Karpas-422 (cell line): ENCODE data around the gene FABP7. TPM values are rescaled to one million over a fixed set of nuclear protein-coding genes. Genes with fewer than 3 reads are reported as not detected.

Experiments used
- DNase-seq: peaks from one replicate; pipeline ENCODE4 v3.0.0-alpha.2; 2015
- H2AFZ ChIP-seq: fragments of 200-600 bp; sonication (generic); 2 replicates; pipeline ENCODE4 v1.6.1; 2014; ENCODE audit warnings: antibody characterized with exemption, low read length, mixed read lengths
- H3K27ac ChIP-seq: fragments of 200-600 bp; sonication (generic); 2 replicates; pipeline ENCODE4 v1.5.1; 2014; ENCODE audit warnings: mild to moderate bottlenecking, low read length, moderate library complexity
- H3K27me3 ChIP-seq: fragments of 200-600 bp; sonication (generic); 2 replicates; pipeline ENCODE4 v1.6.1; 2014; ENCODE audit warnings: low read length, mixed read lengths
- H3K36me3 ChIP-seq: fragments of 200-600 bp; sonication (generic); 2 replicates; pipeline ENCODE4 v1.6.1; 2014; ENCODE audit warnings: low read length, mixed read lengths; ENCODE audit not compliant: insufficient read depth
- H3K4me1 ChIP-seq: fragments of 200-600 bp; sonication (generic); 2 replicates; pipeline ENCODE4 v1.6.1; 2014; ENCODE audit warnings: mild to moderate bottlenecking, low read length, mixed read lengths
- H3K4me2 ChIP-seq: fragments of 200-600 bp; sonication (generic); 2 replicates; pipeline ENCODE4 v1.6.1; 2014; ENCODE audit warnings: low read length, low read depth, mild to moderate bottlenecking; ENCODE audit not compliant: poor library complexity, severe bottlenecking
- H3K4me3 ChIP-seq: fragments of 200-600 bp; sonication (generic); 2 replicates; pipeline ENCODE4 v1.5.1; 2014; ENCODE audit warnings: mild to moderate bottlenecking, antibody characterized with exemption, low read length, mixed read lengths
- H3K79me2 ChIP-seq: fragments of 200-600 bp; sonication (generic); 2 replicates; pipeline ENCODE4 v1.6.1; 2014; ENCODE audit warnings: mild to moderate bottlenecking, low read length, mixed read lengths
- H3K9ac ChIP-seq: fragments of 200-600 bp; sonication (generic); 2 replicates; pipeline ENCODE4 v1.6.0; 2014; ENCODE audit warnings: low read length
- H3K9me2 ChIP-seq: fragments of 200-600 bp; sonication (generic), shearing (Covaris generic); replicated peaks from 2 replicates; pipeline ENCODE4 v1.6.0; 2014; ENCODE audit warnings: mild to moderate bottlenecking, low read length, moderate library complexity; ENCODE audit not compliant: insufficient read depth
- H3K9me3 ChIP-seq: fragments of 300-700, 200-600 bp; sonication (generic); 2 replicates; pipeline ENCODE4 v1.6.1; 2014; ENCODE audit warnings: low read length, mixed read lengths
- H4K20me1 ChIP-seq: fragments of 200-600 bp; sonication (generic); 2 replicates; pipeline ENCODE4 v1.6.1; 2014; ENCODE audit warnings: mild to moderate bottlenecking, antibody characterized with exemption, low read length, low read depth; ENCODE audit not compliant: insufficient read depth
- total RNA-seq: library from RNA; depleted of rRNA; stranded (reverse); fragments of >200 nt; shearing (Covaris generic); gene quantifications from 2 replicates; pipeline ENCODE4 v1.2.3, GENCODE V29; 2014; ENCODE audit warnings: low replicate concordance

Gene FABP7
- total RNA-seq, 1 experiment from 2014 or later, result not detected

- no peak overlapping the region for H3K4me2 ChIP-seq
- H2AFZ ChIP-seq, result no peak overlapping the region
- H3K79me2 ChIP-seq, result no peaks in the 10 kb centered on the region
- no peaks in the 10 kb centered on the region for H3K9me2 ChIP-seq
- H3K9me3 ChIP-seq, result no peaks in the 10 kb centered on the region
- no peak overlapping the region for H3K9ac ChIP-seq
- no peaks in the 10 kb centered on the region for H3K27me3 ChIP-seq
- no peak overlapping the region for H3K27ac ChIP-seq
- no peaks in the 10 kb centered on the region for H3K4me1 ChIP-seq
- no peaks in the 10 kb centered on the region for H4K20me1 ChIP-seq
- no peak for DNase-seq
- no peak overlapping the region for H3K4me3 ChIP-seq
- no peaks in the 10 kb centered on the region for H3K36me3 ChIP-seq
Observed at GRCh38 chr6:122804962-122805485, 25.5 kb downstream of the FABP7 start.

GRCh38 chr6:122806291-122806690 lies 26.8 kb downstream of the FABP7 start:
- H3K4me1 ChIP-seq, result no peaks in the 10 kb centered on the region
- H3K9me3 ChIP-seq, result no peaks in the 10 kb centered on the region
- H3K4me2 ChIP-seq, result no peak overlapping the region

GRCh38 chr6:122808121-122808885 lies 28.8 kb downstream of the FABP7 start:
- Histone ChIP-seq H3K4me3 (no peak overlapping the region), H3K36me3 (no peaks in the 10 kb centered on the region), H3K4me1 (no peaks in the 10 kb centered on the region), H3K79me2 (no peaks in the 10 kb centered on the region), H3K9ac (no peak overlapping the region), H3K9me3 (no peaks in the 10 kb centered on the region), H2AFZ (no peak overlapping the region), H4K20me1 (no peaks in the 10 kb centered on the region), H3K27me3 (no peaks in the 10 kb centered on the region), H3K4me2 (no peak overlapping the region), H3K9me2 (no peaks in the 10 kb centered on the region), H3K27ac (no peak overlapping the region)
- DNase-seq, result no peak

More at GRCh38 chr6:122806291-122806690, 26.8 kb downstream of the FABP7 start:
- no peaks in the 10 kb centered on the region for H4K20me1 ChIP-seq
- H3K79me2 ChIP-seq, result no peaks in the 10 kb centered on the region
- H3K27ac ChIP-seq, result no peak overlapping the region
- no peak overlapping the region for H2AFZ ChIP-seq
- H3K9ac ChIP-seq, result no peak overlapping the region
- no peaks in the 10 kb centered on the region for H3K9me2 ChIP-seq
- H3K27me3 ChIP-seq, result no peaks in the 10 kb centered on the region
- no peak overlapping the region for H3K4me3 ChIP-seq
- no peaks in the 10 kb centered on the region for H3K36me3 ChIP-seq
- DNase-seq, result no peak

GRCh38 chr6:122809001-122809400 lies 29.5 kb downstream of the FABP7 start:
- Histone ChIP-seq H3K27me3 (no peaks in the 10 kb centered on the region), H3K36me3 (no peaks in the 10 kb centered on the region), H4K20me1 (no peaks in the 10 kb centered on the region), H3K79me2 (no peaks in the 10 kb centered on the region), H3K9me2 (no peaks in the 10 kb centered on the region), H3K9ac (no peak overlapping the region), H3K4me1 (no peaks in the 10 kb centered on the region), H3K9me3 (no peaks in the 10 kb centered on the region), H3K4me3 (no peak overlapping the region), H2AFZ (no peak overlapping the region), H3K27ac (no peak overlapping the region), H3K4me2 (no peak overlapping the region)
- DNase-seq, result no peak

GRCh38 chr6:122809691-122810090 lies 30.2 kb downstream of the FABP7 start:
- no peaks in the 10 kb centered on the region for H3K4me1 ChIP-seq
- no peak overlapping the region for H3K9ac ChIP-seq
- H3K9me3 ChIP-seq, result no peaks in the 10 kb centered on the region
- H3K79me2 ChIP-seq, result no peaks in the 10 kb centered on the region
- no peaks in the 10 kb centered on the region for H3K36me3 ChIP-seq
- no peak for DNase-seq
- no peak overlapping the region for H2AFZ ChIP-seq
- no peak overlapping the region for H3K4me2 ChIP-seq
- no peaks in the 10 kb centered on the region for H3K27me3 ChIP-seq
- no peaks in the 10 kb centered on the region for H3K9me2 ChIP-seq
- H3K4me3 ChIP-seq, result no peak overlapping the region
- H4K20me1 ChIP-seq, result no peaks in the 10 kb centered on the region
- H3K27ac ChIP-seq, result no peak overlapping the region

- H3K4me3 ChIP-seq, result no peak overlapping the region
- DNase-seq, result no peak
- H3K4me2 ChIP-seq, result no peak overlapping the region
- no peaks in the 10 kb centered on the region for H3K27me3 ChIP-seq
- H3K9me2 ChIP-seq, result no peaks in the 10 kb centered on the region
- H3K79me2 ChIP-seq, result no peaks in the 10 kb centered on the region
- no peak overlapping the region for H3K27ac ChIP-seq
- H2AFZ ChIP-seq, result no peak overlapping the region
- H3K9ac ChIP-seq, result no peak overlapping the region
- no peaks in the 10 kb centered on the region for H3K9me3 ChIP-seq
- H3K36me3 ChIP-seq, result no peaks in the 10 kb centered on the region
- H3K4me1 ChIP-seq, result no peaks in the 10 kb centered on the region
- H4K20me1 ChIP-seq, result no peaks in the 10 kb centered on the region
Observed at GRCh38 chr6:122810189-122810588, 30.7 kb downstream of the FABP7 start.

- Histone ChIP-seq H3K9ac (no peak overlapping the region), H3K27me3 (no peaks in the 10 kb centered on the region), H3K4me2 (no peak overlapping the region), H3K36me3 (no peaks in the 10 kb centered on the region), H4K20me1 (no peaks in the 10 kb centered on the region), H3K9me2 (no peaks in the 10 kb centered on the region), H2AFZ (no peak overlapping the region), H3K79me2 (no peaks in the 10 kb centered on the region), H3K4me3 (no peak overlapping the region), H3K9me3 (no peaks in the 10 kb centered on the region), H3K27ac (no peak overlapping the region), H3K4me1 (no peaks in the 10 kb centered on the region)
- no peak for DNase-seq
Observed at GRCh38 chr6:122817358-122817757, 37.8 kb downstream of the FABP7 start.

GRCh38 chr6:122817766-122818165 lies 38.2 kb downstream of the FABP7 start:
- Histone ChIP-seq H2AFZ (no peak overlapping the region), H3K9me3 (no peaks in the 10 kb centered on the region), H3K4me2 (no peak overlapping the region)

More at GRCh38 chr6:122817766-122818165, 38.2 kb downstream of the FABP7 start:
- Histone ChIP-seq H3K36me3 (no peaks in the 10 kb centered on the region), H3K9me2 (no peaks in the 10 kb centered on the region), H3K27ac (no peak overlapping the region), H3K9ac (no peak overlapping the region), H4K20me1 (no peaks in the 10 kb centered on the region), H3K79me2 (no peaks in the 10 kb centered on the region), H3K27me3 (no peaks in the 10 kb centered on the region), H3K4me3 (no peak overlapping the region), H3K4me1 (no peaks in the 10 kb centered on the region)
- DNase-seq, result no peak
